Breast epithelium (tissue), 3 donors: Measurements from ENCODE around the gene ANKRD44.

Experiments
- POLR2A ChIP-seq: fragments of 450-650 bp; IDR thresholded peaks from one replicate; pipeline ENCODE4 v1.6.1; 2016; ENCODE audit warnings: antibody characterized with exemption, mild to moderate bottlenecking, moderate library complexity
- TF ChIP-seq, protein P1 (sequence below), 3 donors: fragments of 450-650 bp; IDR thresholded peaks; one replicate each; pipeline ENCODE4 v1.5.1; 2016 to 2017; ENCODE audit warnings: antibody characterized with exemption in 3 of 3, mild to moderate bottlenecking in 3 of 3, moderate library complexity in 3 of 3

- TF ChIP-seq, protein P1, sequence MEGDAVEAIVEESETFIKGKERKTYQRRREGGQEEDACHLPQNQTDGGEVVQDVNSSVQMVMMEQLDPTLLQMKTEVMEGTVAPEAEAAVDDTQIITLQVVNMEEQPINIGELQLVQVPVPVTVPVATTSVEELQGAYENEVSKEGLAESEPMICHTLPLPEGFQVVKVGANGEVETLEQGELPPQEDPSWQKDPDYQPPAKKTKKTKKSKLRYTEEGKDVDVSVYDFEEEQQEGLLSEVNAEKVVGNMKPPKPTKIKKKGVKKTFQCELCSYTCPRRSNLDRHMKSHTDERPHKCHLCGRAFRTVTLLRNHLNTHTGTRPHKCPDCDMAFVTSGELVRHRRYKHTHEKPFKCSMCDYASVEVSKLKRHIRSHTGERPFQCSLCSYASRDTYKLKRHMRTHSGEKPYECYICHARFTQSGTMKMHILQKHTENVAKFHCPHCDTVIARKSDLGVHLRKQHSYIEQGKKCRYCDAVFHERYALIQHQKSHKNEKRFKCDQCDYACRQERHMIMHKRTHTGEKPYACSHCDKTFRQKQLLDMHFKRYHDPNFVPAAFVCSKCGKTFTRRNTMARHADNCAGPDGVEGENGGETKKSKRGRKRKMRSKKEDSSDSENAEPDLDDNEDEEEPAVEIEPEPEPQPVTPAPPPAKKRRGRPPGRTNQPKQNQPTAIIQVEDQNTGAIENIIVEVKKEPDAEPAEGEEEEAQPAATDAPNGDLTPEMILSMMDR (IDR thresholded peaks at IDR 0.05) = no peak
- TF ChIP-seq POLR2A = no peak
Observed at GRCh38 chr2:197174539-197175094, 136.0 kb downstream of the ANKRD44 start.
